Astrocyte (in vitro differentiated cells and primary cell): ENCODE results near the gene CLEC2D.

Experiments
- CTCF ChIP-seq: IDR thresholded peaks from 2 replicates; pipeline ENCODE4 v1.5.1; 2011; ENCODE audit warnings: low read depth, mild to moderate bottlenecking, inconsistent platforms, low read length, moderate library complexity; ENCODE audit not compliant: insufficient read depth
- EZH2 ChIP-seq: IDR thresholded peaks from 2 replicates; pipeline ENCODE4 v1.6.1; 2012; ENCODE audit warnings: mild to moderate bottlenecking, low read length, inconsistent platforms; ENCODE audit not compliant: insufficient read depth

DNA sequence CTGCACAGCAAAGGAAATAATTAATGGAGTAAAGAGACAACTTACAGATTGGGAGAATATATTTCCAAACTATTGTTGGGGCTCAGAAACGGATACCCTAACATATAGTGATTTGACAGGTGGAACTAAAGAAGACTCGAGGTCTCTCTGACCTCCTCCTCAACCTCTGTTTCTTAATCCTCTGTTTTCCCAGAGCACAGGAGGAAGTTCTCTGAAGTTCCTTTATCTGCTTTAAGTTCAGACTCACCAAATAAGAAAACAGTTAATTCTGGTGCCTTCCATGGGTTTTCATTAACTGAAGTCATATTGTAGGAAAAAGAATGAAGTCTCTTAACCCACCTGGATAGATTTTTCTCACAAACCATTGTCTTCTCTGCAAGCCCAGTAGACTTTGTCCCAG, 29.2 kb downstream of the CLEC2D start:
- TF ChIP-seq CTCF (no peak), EZH2 (no peak)
